ENCODE data around the gene MIOS. TPM values are rescaled to one million over a fixed set of nuclear protein-coding genes. Genes with fewer than 3 reads are reported as not detected.

Gene MIOS
- total RNA-seq, 1 donor from 2014 or later = 81.3 TPM

DNA sequence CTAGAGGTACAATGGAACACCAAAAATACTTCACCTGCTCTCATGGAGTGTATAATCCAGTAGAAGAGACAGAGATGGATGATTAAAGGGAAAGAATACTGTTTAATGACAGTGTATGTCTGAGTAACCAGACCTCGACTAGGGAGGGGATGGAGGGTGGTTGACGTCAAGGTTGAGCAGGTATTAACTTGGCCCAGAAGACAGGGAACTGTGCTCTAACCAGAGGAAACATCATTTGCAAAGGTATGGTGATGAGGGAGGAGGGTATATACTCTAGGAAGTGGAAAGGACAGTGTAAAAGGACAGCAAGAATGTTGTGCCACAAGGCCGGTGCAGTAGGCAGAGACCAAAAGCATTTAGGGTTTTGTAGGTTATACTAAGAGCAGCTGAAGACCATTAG lies 2.9 kb downstream of the MIOS start:
- ChIA-PET CTCF (interaction anchor here (0.9 kb wide), 1 partner anchor 388 kb away, joined by 3 read pairs; no protein-coding TSS in a partner anchor), POLR2A (interaction anchor here (0.5 to 3.8 kb wide), 4 partner anchors 8 to 410 kb away, joined by 3 to 30 read pairs (median 16); partner anchors contain the start of genes C1GALT1 and UMAD1)
- ATAC-seq (ENCODE audit: low read depth) (peak; percentile 28), DNase-seq (no peak)
- Mint-ChIP-seq H3K27ac (peak overlapping the region; percentile 90), H3K9me3 (no peaks in the 10 kb centered on the region), H3K36me3 (ENCODE audit: low read depth) (peaks cover 49% of the 10 kb centered on the region), H3K4me3 (peak overlapping the region; percentile 85), H3K4me1 (peaks cover 54% of the 10 kb centered on the region), H3K27me3 (no peaks in the 10 kb centered on the region)
- intact Hi-C loops (cut with micrococcal nuclease) = loop anchor here (1.0 to 5.0 kb wide), 6 partner anchors 9 to 862 kb away; partner anchors contain the start of genes UMAD1 and ZNF12
- TF ChIP-seq, protein P1, sequence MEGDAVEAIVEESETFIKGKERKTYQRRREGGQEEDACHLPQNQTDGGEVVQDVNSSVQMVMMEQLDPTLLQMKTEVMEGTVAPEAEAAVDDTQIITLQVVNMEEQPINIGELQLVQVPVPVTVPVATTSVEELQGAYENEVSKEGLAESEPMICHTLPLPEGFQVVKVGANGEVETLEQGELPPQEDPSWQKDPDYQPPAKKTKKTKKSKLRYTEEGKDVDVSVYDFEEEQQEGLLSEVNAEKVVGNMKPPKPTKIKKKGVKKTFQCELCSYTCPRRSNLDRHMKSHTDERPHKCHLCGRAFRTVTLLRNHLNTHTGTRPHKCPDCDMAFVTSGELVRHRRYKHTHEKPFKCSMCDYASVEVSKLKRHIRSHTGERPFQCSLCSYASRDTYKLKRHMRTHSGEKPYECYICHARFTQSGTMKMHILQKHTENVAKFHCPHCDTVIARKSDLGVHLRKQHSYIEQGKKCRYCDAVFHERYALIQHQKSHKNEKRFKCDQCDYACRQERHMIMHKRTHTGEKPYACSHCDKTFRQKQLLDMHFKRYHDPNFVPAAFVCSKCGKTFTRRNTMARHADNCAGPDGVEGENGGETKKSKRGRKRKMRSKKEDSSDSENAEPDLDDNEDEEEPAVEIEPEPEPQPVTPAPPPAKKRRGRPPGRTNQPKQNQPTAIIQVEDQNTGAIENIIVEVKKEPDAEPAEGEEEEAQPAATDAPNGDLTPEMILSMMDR (IDR thresholded peaks at IDR 0.05) = no peak

DNA sequence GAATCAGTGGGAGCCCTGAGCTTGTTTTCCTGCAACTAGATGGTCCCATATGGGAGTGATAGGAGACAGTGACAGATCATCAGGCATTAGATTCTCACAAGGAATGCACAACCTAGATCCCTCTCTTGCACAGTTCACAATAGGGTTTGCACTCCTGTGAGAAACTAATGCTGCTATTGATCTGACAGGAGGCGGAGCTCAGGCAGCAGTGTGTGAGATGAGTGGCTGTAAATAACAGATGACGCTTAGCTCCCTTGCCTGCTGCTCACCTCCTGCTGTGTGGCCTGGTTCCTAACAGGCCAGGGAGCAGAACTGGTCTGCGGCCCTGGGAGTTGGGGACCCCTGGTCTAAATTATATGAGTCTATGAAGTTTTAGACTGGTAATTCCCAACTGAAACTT lies 3.9 kb downstream of the MIOS start:
- Mint-ChIP-seq H3K27ac (peak overlapping the region; percentile 90), H3K4me1 (peaks cover 56% of the 10 kb centered on the region), H3K9me3 (no peaks in the 10 kb centered on the region), H3K4me3 (no peak overlapping the region), H3K36me3 (ENCODE audit: low read depth) (peaks cover 52% of the 10 kb centered on the region), H3K27me3 (no peaks in the 10 kb centered on the region)
- ATAC-seq (ENCODE audit: low read depth) = no peak
- ChIA-PET CTCF (no interaction called here), POLR2A (interaction anchor here (3.3 kb wide), 1 partner anchor 70 kb away, joined by 29 read pairs; the partner anchor contains the start of gene UMAD1)
- no peak for DNase-seq
- intact Hi-C loops (cut with micrococcal nuclease) = no loop called here
- TF ChIP-seq, protein P1 (IDR thresholded peaks at IDR 0.05) = no peak

DNA sequence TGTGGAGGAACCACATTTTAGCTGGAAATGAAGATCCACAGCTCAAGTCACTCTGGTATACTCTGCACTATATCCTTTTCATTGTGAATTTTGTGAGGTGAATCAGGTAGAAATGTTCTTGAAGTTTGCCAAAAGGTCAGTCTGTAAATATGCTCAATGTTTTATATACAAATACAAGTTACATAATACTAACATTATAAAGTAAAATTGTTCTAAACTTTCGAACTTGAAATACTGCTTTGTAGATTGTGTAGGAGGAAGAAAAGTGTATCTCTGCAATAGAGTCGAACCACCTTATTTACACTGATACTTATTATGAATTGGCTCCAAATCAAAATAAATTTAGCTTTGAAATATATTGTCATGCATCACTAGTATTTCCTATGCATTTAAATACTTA lies 7.0 kb downstream of the MIOS start:
- no peak overlapping the region for H3K27ac Mint-ChIP-seq
- no peak for ATAC-seq (ENCODE audit: low read depth)

DNA sequence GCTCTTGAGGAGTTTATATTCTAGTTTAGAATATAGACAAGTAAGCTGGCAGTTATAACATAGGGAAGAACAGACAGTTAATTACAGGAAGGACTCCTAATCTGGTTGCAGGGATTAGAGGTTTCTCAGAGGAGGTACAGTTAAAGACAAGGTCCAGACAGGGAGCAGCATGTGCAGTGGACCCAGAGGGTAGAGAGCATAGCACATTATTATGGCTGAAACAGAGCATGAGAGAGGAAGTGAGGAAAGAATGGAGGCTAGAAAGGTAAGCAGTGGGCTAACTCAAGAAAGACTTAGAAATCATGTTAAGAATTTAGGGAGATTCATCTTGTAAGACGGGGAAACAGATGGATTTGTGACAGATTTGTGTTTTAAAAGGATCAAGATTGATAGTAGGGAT lies 9.7 kb downstream of the MIOS start:
- DNase-seq (no peak), ATAC-seq (ENCODE audit: low read depth) (no peak)
- POLR2A ChIA-PET = interaction anchor here (1.1 kb wide), 1 partner anchor 8 kb away, joined by 3 read pairs; no protein-coding TSS in a partner anchor
- no peak overlapping the region for H3K4me3 Mint-ChIP-seq
- H3K4me1 Mint-ChIP-seq = peaks cover 29% of the 10 kb centered on the region
- CTCF ChIA-PET = no interaction called here
- peaks cover 38% of the 10 kb centered on the region for H3K36me3 Mint-ChIP-seq (ENCODE audit: low read depth)
- intact Hi-C loops (cut with micrococcal nuclease) = no loop called here
- no peaks in the 10 kb centered on the region for H3K9me3 Mint-ChIP-seq
- H3K27me3 Mint-ChIP-seq = no peaks in the 10 kb centered on the region
- TF ChIP-seq, protein P1 (IDR thresholded peaks at IDR 0.05) = no peak
- H3K27ac Mint-ChIP-seq = no peak overlapping the region

More for the DNA sequence above, 7.0 kb downstream of the MIOS start:
- Mint-ChIP-seq H3K27me3 (no peaks in the 10 kb centered on the region), H3K9me3 (no peaks in the 10 kb centered on the region), H3K36me3 (ENCODE audit: low read depth) (peaks cover 51% of the 10 kb centered on the region), H3K4me1 (peaks cover 46% of the 10 kb centered on the region), H3K4me3 (no peak overlapping the region)
- TF ChIP-seq, protein P1 (IDR thresholded peaks at IDR 0.05) = no peak
- no peak for DNase-seq
- intact Hi-C loops (cut with micrococcal nuclease) = no loop called here
- ChIA-PET CTCF (no interaction called here), POLR2A (no interaction called here)

DNA sequence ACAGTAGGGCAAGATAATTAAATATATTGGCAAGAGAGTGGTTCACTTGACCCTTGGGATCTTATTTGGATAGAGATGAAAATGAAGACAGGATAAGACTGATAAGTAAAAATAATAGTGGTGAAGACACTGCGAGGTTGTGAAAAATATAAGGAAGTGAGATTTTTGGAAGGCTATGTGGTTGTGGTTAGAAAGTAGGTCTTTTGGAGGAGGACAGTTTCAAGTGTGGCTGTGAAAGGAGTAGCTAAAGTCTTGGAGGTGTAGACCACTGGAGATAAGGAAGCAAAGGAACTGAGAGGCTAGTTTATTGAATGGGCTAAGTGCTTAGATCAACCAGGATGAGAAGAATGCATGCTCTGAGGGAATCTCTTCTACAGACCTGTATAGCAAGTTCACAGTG lies 11.2 kb downstream of the MIOS start:
- intact Hi-C loops (cut with micrococcal nuclease) = loop anchor here (1.0 kb wide), 1 partner anchor 9 kb away; no protein-coding TSS in a partner anchor
- Mint-ChIP-seq H3K27me3 (no peaks in the 10 kb centered on the region), H3K27ac (no peak overlapping the region), H3K9me3 (no peaks in the 10 kb centered on the region), H3K4me1 (peaks cover 24% of the 10 kb centered on the region), H3K36me3 (ENCODE audit: low read depth) (peaks cover 37% of the 10 kb centered on the region), H3K4me3 (no peak overlapping the region)
- ChIA-PET CTCF (no interaction called here), POLR2A (interaction anchor here (0.6 to 1.0 kb wide), 2 partner anchors 9 to 10 kb away, joined by 3 read pairs; no protein-coding TSS in a partner anchor)
- DNase-seq = no peak
- TF ChIP-seq, protein P1 (IDR thresholded peaks at IDR 0.05) = no peak
- peak; percentile 56 for ATAC-seq (ENCODE audit: low read depth)
